Liver (tissue), 9 donors: Measurements from ENCODE around the gene KEAP1. TPM values are rescaled to one million over a fixed set of nuclear protein-coding genes. Genes with fewer than 3 reads are reported as not detected.
A peak's percentile ranks its signal among the peaks of the same experiment; 100 is the strongest.

Source experiments
- DNase-seq: peaks from one replicate; pipeline ENCODE4 v3.0.0-alpha.2; 2017; ENCODE audit warnings: low spot score
- H3K27ac ChIP-seq, 2 donors: one replicate each; pipeline ENCODE4 v1.7.0; 2013; ENCODE audit warnings: inconsistent platforms in 2 of 2, low read length in 2 of 2, control low read depth in 1 of 2, low read depth in 1 of 2, mild to moderate bottlenecking in 1 of 2
- H3K27me3 ChIP-seq, 4 donors: one replicate each; pipeline versions ENCODE4 v1.6.1 to v1.7.0; 2013; ENCODE audit warnings: low read length in 3 of 4, inconsistent platforms in 1 of 4, mild to moderate bottlenecking in 1 of 4, moderate library complexity in 1 of 4; ENCODE audit not compliant: control insufficient read depth in 4 of 4, insufficient read depth in 4 of 4
- H3K36me3 ChIP-seq, 4 donors: one replicate each; pipeline versions ENCODE4 v1.6.1 to v1.7.0; 2013; ENCODE audit warnings: low read length in 3 of 4, mild to moderate bottlenecking in 3 of 4, low read depth in 1 of 4, moderate library complexity in 1 of 4; ENCODE audit not compliant: control insufficient read depth in 4 of 4, insufficient read depth in 3 of 4
- H3K4me1 ChIP-seq, 4 donors: one replicate each; pipeline versions ENCODE4 v1.6.1 to v1.7.0; 2013; ENCODE audit warnings: low read length in 3 of 4, mild to moderate bottlenecking in 3 of 4, moderate library complexity in 1 of 4; ENCODE audit not compliant: control insufficient read depth in 4 of 4, insufficient read depth in 4 of 4
- H3K4me3 ChIP-seq, 3 donors: one replicate each; pipeline versions ENCODE4 v1.6.1 to v1.7.0; 2013; ENCODE audit warnings: low read length in 3 of 3, control low read depth in 1 of 3, low read depth in 1 of 3, mild to moderate bottlenecking in 1 of 3
- H3K9ac ChIP-seq, 2 donors: one replicate each; pipeline ENCODE4 v1.7.0; 2013; ENCODE audit warnings: low read length in 2 of 2, mild to moderate bottlenecking in 2 of 2, moderate library complexity in 2 of 2, control low read depth in 1 of 2, low read depth in 1 of 2
- H3K9me3 ChIP-seq, 4 donors: one replicate each; pipeline versions ENCODE4 v1.6.1 to v1.7.0; 2013; ENCODE audit warnings: low read length in 3 of 4; ENCODE audit not compliant: control insufficient read depth in 4 of 4
- GABPA ChIP-seq, 2 donors: IDR thresholded peaks in 1 of 2; conservative IDR thresholded peaks in 1 of 2; 2 replicates each; pipeline ENCODE4 v1.6.1; 2016; ENCODE audit warnings: antibody characterized with exemption in 2 of 2, mild to moderate bottlenecking in 1 of 2, moderate library complexity in 1 of 2
- JUND ChIP-seq, 2 donors: IDR thresholded peaks; 2 replicates each; pipeline ENCODE4 v1.6.1; 2016; ENCODE audit warnings: antibody characterized with exemption in 2 of 2
- RXRA ChIP-seq, 2 donors: IDR thresholded peaks; 2 replicates each; pipeline ENCODE4 v1.6.1; 2017 to 2018; ENCODE audit warnings: antibody characterized with exemption in 2 of 2, mild to moderate bottlenecking in 1 of 2
- SP1 ChIP-seq: IDR thresholded peaks from 2 replicates; pipeline ENCODE4 v1.6.1; 2018; ENCODE audit warnings: antibody characterized with exemption, mild to moderate bottlenecking
- YY1 ChIP-seq: IDR thresholded peaks from 2 replicates; pipeline ENCODE4 v1.6.1; 2016; ENCODE audit warnings: antibody characterized with exemption, mild to moderate bottlenecking
- WGBS: extraction: QIAGEN DNeasy Blood & Tissue Kit; methylation state at CpG from one replicate; pipeline ENCODE4 v1.1.7; 2013; 5-methylcytosine and 5-hydroxymethylcytosine counted together
- polyA plus RNA-seq, 2 donors: library from polyadenylated mRNA; stranded (reverse) in 1 of 2; unstranded in 1 of 2; fragments of 200-250 nt in 1 of 2; fragments of >200 nt in 1 of 2; fragmentation: Nextera tagmentation in 1 of 2; extraction: Ambion mirVana in 1 of 2; gene quantifications; one replicate each; pipeline versions ENCODE4 v1.2.1 to v1.2.3, GENCODE V29; 2013 to 2015
- total RNA-seq, 2 donors: library from RNA; depleted of rRNA; stranded (reverse); fragments of >200 nt; gene quantifications; one replicate each; pipeline ENCODE4 v1.2.3, GENCODE V29; 2014
- TF ChIP-seq, protein P1 (sequence below): IDR thresholded peaks from 2 replicates; pipeline ENCODE4 v1.6.1; 2016; ENCODE audit warnings: antibody characterized with exemption, mild to moderate bottlenecking
- TF ChIP-seq, protein P2 (sequence below): IDR thresholded peaks from 2 replicates; pipeline ENCODE4 v1.6.1; 2016; ENCODE audit warnings: antibody characterized with exemption
- TF ChIP-seq, protein P3 (sequence below): fragments of 150-350 bp; IDR thresholded peaks from 2 replicates; pipeline ENCODE4 v1.5.1; 2017; ENCODE audit warnings: improper control_type of control experiment, low read depth, low read length; ENCODE audit not compliant: missing input control
- TF ChIP-seq, protein P4 (sequence below): IDR thresholded peaks from 2 replicates; pipeline ENCODE4 v1.6.1; 2016; ENCODE audit warnings: antibody characterized with exemption
- TF ChIP-seq, protein P5 (sequence below): IDR thresholded peaks from 2 replicates; pipeline ENCODE4 v1.6.1; 2016; ENCODE audit warnings: antibody characterized with exemption
- donor health status: healthy.
- donor health status: healthy.
- donor health status: healthy.
- donor health status: healthy.
- donor health status: healthy.

KEAP1 gene
- total and polyA plus RNA-seq, 4 donors, result 44.3 to 62.3 (median 48.0) TPM

DNA sequence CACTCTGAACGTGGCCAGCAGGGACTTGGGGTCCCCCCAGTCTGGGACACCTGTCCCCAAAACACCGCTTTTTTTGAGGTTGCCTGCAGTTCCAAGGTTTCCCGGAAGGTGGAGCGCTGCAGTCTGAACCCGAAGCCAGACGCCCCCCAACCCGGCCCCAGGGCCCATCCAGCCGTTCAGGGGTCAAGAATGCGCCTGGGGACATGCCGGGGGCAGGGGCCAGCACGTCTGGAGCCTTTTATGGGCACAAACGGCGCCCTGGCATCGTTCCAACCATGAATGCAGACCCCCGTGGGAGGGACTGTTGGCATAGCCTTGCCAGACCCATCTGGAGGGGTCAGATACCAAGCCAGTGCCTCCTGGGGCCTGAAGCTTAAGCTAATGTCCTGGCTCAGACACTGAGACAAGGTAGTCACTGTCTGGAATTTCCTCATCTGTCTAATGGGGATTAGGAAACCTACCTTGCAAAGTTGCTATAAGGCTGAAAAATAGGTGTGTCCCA lies 7.2 kb upstream of the KEAP1 start:
- Histone ChIP-seq H3K4me3 (no peak overlapping the region), H3K9ac (no peak overlapping the region), H3K9me3 (no peaks in the 10 kb centered on the region), H3K27me3 (peaks cover 2 to 9% (median 3%) of the 10 kb centered on the region in 4 donors), H3K27ac (no peak overlapping the region), H3K36me3 (no peaks in the 10 kb centered on the region), H3K4me1 (peaks cover 0 to 9% (median 4%) of the 10 kb centered on the region in 4 donors)
- peak; percentile 68 for DNase-seq
- TF ChIP-seq, protein P1, sequence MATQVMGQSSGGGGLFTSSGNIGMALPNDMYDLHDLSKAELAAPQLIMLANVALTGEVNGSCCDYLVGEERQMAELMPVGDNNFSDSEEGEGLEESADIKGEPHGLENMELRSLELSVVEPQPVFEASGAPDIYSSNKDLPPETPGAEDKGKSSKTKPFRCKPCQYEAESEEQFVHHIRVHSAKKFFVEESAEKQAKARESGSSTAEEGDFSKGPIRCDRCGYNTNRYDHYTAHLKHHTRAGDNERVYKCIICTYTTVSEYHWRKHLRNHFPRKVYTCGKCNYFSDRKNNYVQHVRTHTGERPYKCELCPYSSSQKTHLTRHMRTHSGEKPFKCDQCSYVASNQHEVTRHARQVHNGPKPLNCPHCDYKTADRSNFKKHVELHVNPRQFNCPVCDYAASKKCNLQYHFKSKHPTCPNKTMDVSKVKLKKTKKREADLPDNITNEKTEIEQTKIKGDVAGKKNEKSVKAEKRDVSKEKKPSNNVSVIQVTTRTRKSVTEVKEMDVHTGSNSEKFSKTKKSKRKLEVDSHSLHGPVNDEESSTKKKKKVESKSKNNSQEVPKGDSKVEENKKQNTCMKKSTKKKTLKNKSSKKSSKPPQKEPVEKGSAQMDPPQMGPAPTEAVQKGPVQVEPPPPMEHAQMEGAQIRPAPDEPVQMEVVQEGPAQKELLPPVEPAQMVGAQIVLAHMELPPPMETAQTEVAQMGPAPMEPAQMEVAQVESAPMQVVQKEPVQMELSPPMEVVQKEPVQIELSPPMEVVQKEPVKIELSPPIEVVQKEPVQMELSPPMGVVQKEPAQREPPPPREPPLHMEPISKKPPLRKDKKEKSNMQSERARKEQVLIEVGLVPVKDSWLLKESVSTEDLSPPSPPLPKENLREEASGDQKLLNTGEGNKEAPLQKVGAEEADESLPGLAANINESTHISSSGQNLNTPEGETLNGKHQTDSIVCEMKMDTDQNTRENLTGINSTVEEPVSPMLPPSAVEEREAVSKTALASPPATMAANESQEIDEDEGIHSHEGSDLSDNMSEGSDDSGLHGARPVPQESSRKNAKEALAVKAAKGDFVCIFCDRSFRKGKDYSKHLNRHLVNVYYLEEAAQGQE, result no peak
- TF ChIP-seq, protein P2, sequence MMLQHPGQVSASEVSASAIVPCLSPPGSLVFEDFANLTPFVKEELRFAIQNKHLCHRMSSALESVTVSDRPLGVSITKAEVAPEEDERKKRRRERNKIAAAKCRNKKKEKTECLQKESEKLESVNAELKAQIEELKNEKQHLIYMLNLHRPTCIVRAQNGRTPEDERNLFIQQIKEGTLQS, result no peak
- TF ChIP-seq, protein P3, sequence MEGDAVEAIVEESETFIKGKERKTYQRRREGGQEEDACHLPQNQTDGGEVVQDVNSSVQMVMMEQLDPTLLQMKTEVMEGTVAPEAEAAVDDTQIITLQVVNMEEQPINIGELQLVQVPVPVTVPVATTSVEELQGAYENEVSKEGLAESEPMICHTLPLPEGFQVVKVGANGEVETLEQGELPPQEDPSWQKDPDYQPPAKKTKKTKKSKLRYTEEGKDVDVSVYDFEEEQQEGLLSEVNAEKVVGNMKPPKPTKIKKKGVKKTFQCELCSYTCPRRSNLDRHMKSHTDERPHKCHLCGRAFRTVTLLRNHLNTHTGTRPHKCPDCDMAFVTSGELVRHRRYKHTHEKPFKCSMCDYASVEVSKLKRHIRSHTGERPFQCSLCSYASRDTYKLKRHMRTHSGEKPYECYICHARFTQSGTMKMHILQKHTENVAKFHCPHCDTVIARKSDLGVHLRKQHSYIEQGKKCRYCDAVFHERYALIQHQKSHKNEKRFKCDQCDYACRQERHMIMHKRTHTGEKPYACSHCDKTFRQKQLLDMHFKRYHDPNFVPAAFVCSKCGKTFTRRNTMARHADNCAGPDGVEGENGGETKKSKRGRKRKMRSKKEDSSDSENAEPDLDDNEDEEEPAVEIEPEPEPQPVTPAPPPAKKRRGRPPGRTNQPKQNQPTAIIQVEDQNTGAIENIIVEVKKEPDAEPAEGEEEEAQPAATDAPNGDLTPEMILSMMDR, result peak; percentile 44
- WGBS, result 10% methylated on average over 15 of the region's 15 CpGs

DNA sequence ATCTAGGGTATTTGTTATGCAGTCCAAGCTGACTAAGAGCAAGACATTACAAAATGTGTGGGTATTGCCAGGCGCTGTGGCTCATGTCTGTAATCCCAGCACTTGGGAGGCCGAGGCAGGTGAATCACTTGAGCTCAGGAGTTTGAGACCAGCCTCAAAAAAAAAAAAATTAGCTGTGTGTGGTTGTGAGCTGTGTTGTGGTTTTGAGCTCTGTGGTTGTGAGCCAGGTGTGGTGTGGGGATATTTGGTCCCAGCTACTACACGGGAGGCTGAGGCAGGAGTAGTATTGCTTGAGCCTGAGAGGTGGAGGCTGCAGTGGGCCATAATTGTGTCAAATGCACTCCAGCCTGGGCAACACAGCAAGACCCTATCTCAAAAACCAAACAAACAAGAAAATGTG lies 5.6 kb upstream of the KEAP1 start:
- no peak for DNase-seq
- TF ChIP-seq, protein P2, result no peak
- TF ChIP-seq, protein P1, result no peak
- TF ChIP-seq GABPA (IDR thresholded peaks at IDR 0.05 in 1 of 2, conservative IDR thresholded peaks at IDR 0.05 in 1 of 2) (no peak), YY1 (no peak), JUND (IDR thresholded peaks at IDR 0.05) (no peak), SP1 (no peak), RXRA (IDR thresholded peaks at IDR 0.05) (no peak)
- TF ChIP-seq, protein P4, sequence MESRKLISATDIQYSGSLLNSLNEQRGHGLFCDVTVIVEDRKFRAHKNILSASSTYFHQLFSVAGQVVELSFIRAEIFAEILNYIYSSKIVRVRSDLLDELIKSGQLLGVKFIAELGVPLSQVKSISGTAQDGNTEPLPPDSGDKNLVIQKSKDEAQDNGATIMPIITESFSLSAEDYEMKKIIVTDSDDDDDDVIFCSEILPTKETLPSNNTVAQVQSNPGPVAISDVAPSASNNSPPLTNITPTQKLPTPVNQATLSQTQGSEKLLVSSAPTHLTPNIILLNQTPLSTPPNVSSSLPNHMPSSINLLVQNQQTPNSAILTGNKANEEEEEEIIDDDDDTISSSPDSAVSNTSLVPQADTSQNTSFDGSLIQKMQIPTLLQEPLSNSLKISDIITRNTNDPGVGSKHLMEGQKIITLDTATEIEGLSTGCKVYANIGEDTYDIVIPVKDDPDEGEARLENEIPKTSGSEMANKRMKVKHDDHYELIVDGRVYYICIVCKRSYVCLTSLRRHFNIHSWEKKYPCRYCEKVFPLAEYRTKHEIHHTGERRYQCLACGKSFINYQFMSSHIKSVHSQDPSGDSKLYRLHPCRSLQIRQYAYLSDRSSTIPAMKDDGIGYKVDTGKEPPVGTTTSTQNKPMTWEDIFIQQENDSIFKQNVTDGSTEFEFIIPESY, result no peak
- TF ChIP-seq, protein P5, sequence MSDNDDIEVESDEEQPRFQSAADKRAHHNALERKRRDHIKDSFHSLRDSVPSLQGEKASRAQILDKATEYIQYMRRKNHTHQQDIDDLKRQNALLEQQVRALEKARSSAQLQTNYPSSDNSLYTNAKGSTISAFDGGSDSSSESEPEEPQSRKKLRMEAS, result no peak
- 83% methylated on average over 3 of the region's 3 CpGs for WGBS
- Histone ChIP-seq H3K36me3 (no peaks in the 10 kb centered on the region), H3K27ac (no peak overlapping the region), H3K4me3 (no peak overlapping the region), H3K9me3 (no peaks in the 10 kb centered on the region), H3K4me1 (peaks cover 0 to 9% (median 0%) of the 10 kb centered on the region in 4 donors), H3K9ac (no peak overlapping the region), H3K27me3 (peaks cover 0 to 3% (median under 1%) of the 10 kb centered on the region in 4 donors)
